AG09319 (cell line): ENCODE data around the gene DNAJC1.
"Not testable (repeated sequence)": the region's sequence is repeated elsewhere in the genome, so short reads cannot be mapped to it uniquely, and the experiment has no call there.

Experiments
- DNase-seq: peaks from one replicate; pipeline ENCODE4 v3.0.0-alpha.2; 2010; ENCODE audit warnings: low read depth; ENCODE audit errors: extremely low read depth
- CTCF ChIP-seq: IDR thresholded peaks from 2 replicates; pipeline ENCODE4 v1.5.1; 2011; ENCODE audit warnings: low read depth, mild to moderate bottlenecking, inconsistent platforms, low read length, moderate library complexity

The DNAJC1 gene

GRCh38 chr10:21843645-21844044 lies 159.9 kb downstream of the DNAJC1 start:
- no peak for DNase-seq
- no peak for TF ChIP-seq CTCF

- not testable (repeated sequence) for DNase-seq
Observed at GRCh38 chr10:21841273-21841672, 162.3 kb downstream of the DNAJC1 start.

GRCh38 chr10:21837487-21837886 lies 166.0 kb downstream of the DNAJC1 start:
- DNase-seq = not testable (repeated sequence)

- DNase-seq = not testable (repeated sequence)
Observed at GRCh38 chr10:21834574-21834973, 169.0 kb downstream of the DNAJC1 start.

GRCh38 chr10:21832821-21833130 lies 170.8 kb downstream of the DNAJC1 start:
- no peak for TF ChIP-seq CTCF
- DNase-seq = no peak

- DNase-seq = no peak
- no peak for TF ChIP-seq CTCF
Observed at GRCh38 chr10:21831986-21832820, 171.3 kb downstream of the DNAJC1 start.

- no peak for DNase-seq
- no peak for TF ChIP-seq CTCF
Observed at GRCh38 chr10:21830037-21830436, 173.5 kb downstream of the DNAJC1 start.

- no peak for DNase-seq
Observed at GRCh38 chr10:21827308-21827707, 176.2 kb downstream of the DNAJC1 start.

More at GRCh38 chr10:21827308-21827707, 176.2 kb downstream of the DNAJC1 start:
- no peak for TF ChIP-seq CTCF
